Smooth muscle cell (in vitro differentiated cells): ENCODE measurements around the gene LAT. TPM values are rescaled to one million over a fixed set of nuclear protein-coding genes. Genes with fewer than 3 reads are reported as not detected.
"Not testable (repeated sequence)": the region's sequence is repeated elsewhere in the genome, so short reads cannot be mapped to it uniquely, and the experiment has no call there.

Source experiments
- DNase-seq: peaks from one replicate; lab custom pipeline; 2025; ENCODE audit not compliant: unreplicated experiment; lab: John Stamatoyannopoulos, UW
- H2AFZ ChIP-seq: fragments of 200-600 bp; sonication (generic); 2 replicates; pipeline ENCODE4 v1.6.0; 2016; ENCODE audit warnings: antibody characterized with exemption, low read depth, mild to moderate bottlenecking
- H3F3A ChIP-seq: fragments of 200-600 bp; sonication (generic); 2 replicates; pipeline ENCODE4 v1.6.0; 2017; ENCODE audit warnings: antibody characterized with exemption, low read depth
- H3K27ac ChIP-seq: fragments of 200-600 bp; sonication (generic); 2 replicates; pipeline ENCODE4 v1.5.1; 2016; ENCODE audit warnings: low read depth, mild to moderate bottlenecking
- H3K27me3 ChIP-seq: fragments of 200-600 bp; sonication (generic); 2 replicates; pipeline ENCODE4 v1.6.1; 2016; ENCODE audit warnings: low read depth, mild to moderate bottlenecking
- H3K36me3 ChIP-seq: fragments of 200-600 bp; sonication (generic); 2 replicates; pipeline ENCODE4 v1.5.1; 2016; ENCODE audit warnings: low read depth
- H3K4me1 ChIP-seq: fragments of 200-600 bp; sonication (generic); 2 replicates; pipeline ENCODE4 v1.5.1; 2016; ENCODE audit warnings: low read depth
- H3K4me2 ChIP-seq: fragments of 200-600 bp; sonication (generic); 2 replicates; pipeline ENCODE4 v1.6.0; 2016; ENCODE audit warnings: mild to moderate bottlenecking
- H3K4me3 ChIP-seq: fragments of 200-600 bp; sonication (generic); 2 replicates; pipeline ENCODE4 v1.5.1; 2016; ENCODE audit warnings: mild to moderate bottlenecking
- H3K79me2 ChIP-seq: fragments of 200-600 bp; sonication (generic); 2 replicates; pipeline ENCODE4 v1.6.0; 2016; ENCODE audit warnings: low read depth, mild to moderate bottlenecking
- H3K9ac ChIP-seq: fragments of 200-600 bp; sonication (generic); 2 replicates; pipeline ENCODE4 v1.6.0; 2016; ENCODE audit warnings: low read depth
- H3K9me3 ChIP-seq: fragments of 200-600 bp; sonication (generic); replicated peaks from 2 replicates; pipeline ENCODE4 v1.5.1; 2016; ENCODE audit warnings: low read depth
- H4K20me1 ChIP-seq: fragments of 200-600 bp; sonication (generic); 2 replicates; pipeline ENCODE4 v1.6.0; 2016; ENCODE audit warnings: low read depth
- CTCF ChIP-seq: fragments of 200-600 bp; sonication (generic); IDR thresholded peaks from 2 replicates; pipeline ENCODE4 v1.5.1; 2017; ENCODE audit warnings: borderline replicate concordance, mild to moderate bottlenecking, antibody characterized with exemption; ENCODE audit not compliant: insufficient read depth, poor library complexity, severe bottlenecking
- WGBS: methylation state at CpG from one replicate; pipeline ENCODE4 v1.1.7; 2016; ENCODE audit warnings: low lambda C conversion rate; 5-methylcytosine and 5-hydroxymethylcytosine counted together
- polyA plus RNA-seq: library from polyadenylated mRNA; unstranded; fragments of >200 nt; fragmentation: Nextera tagmentation; extraction: Ambion mirVana; gene quantifications from 2 replicates; pipeline ENCODE4 v1.2.1, GENCODE V29; 2016
- total RNA-seq: library from RNA; depleted of rRNA; stranded (reverse); fragments of >200 nt; gene quantifications from 2 replicates; pipeline ENCODE4 v1.2.3, GENCODE V29; 2014

Gene LAT
- total and polyA plus RNA-seq, 2 experiments from 2014 or later = 3.5 to 8.2 TPM

- no peak overlapping the region for H3K9ac ChIP-seq
- 88% methylated on average over 4 of the region's 4 CpGs for WGBS
- H3K4me3 ChIP-seq = no peak overlapping the region
- H3K27me3 ChIP-seq = no peaks in the 10 kb centered on the region
- H3F3A ChIP-seq = no peaks in the 10 kb centered on the region
- no peaks in the 10 kb centered on the region for H3K36me3 ChIP-seq
- no peak overlapping the region for H2AFZ ChIP-seq
- no peaks in the 10 kb centered on the region for H3K79me2 ChIP-seq
- no peak overlapping the region for H3K4me2 ChIP-seq
- TF ChIP-seq CTCF = no peak
- no peak overlapping the region for H3K27ac ChIP-seq
- no peak for DNase-seq
- no peaks in the 10 kb centered on the region for H3K9me3 ChIP-seq
- H4K20me1 ChIP-seq = no peaks in the 10 kb centered on the region
- H3K4me1 ChIP-seq = no peaks in the 10 kb centered on the region
Measured at GRCh38 chr16:28999577-28999976, 14.7 kb downstream of the LAT start.

DNA sequence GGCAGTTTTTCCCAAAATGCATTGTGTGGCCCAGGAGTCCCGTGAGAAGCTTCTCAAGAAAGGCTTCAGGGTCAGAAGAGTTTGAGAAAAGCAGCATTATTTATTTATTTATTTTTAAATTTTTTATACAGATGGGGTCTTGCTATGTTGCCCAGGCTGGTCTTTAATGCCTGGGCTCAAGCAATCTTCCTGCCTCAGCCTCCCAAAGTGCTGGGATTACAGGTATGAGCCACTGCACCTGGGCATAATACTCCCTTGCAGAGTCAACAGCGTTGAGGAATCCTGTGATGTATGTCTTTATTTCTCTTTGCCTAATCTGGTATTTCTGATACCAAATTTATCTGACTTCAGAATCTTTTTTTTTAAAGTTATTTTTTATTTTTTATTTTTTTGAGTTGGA, 15.2 kb downstream of the LAT start:
- H3K36me3 ChIP-seq = no peaks in the 10 kb centered on the region
- H3K4me2 ChIP-seq = no peak overlapping the region
- no peak overlapping the region for H3K9ac ChIP-seq
- H3K79me2 ChIP-seq = no peaks in the 10 kb centered on the region
- H3K27me3 ChIP-seq = no peaks in the 10 kb centered on the region
- H4K20me1 ChIP-seq = no peaks in the 10 kb centered on the region
- H3K9me3 ChIP-seq = no peaks in the 10 kb centered on the region
- no peaks in the 10 kb centered on the region for H3K4me1 ChIP-seq
- H3F3A ChIP-seq = no peaks in the 10 kb centered on the region
- no peak overlapping the region for H3K27ac ChIP-seq
- H3K4me3 ChIP-seq = no peak overlapping the region
- no peak for TF ChIP-seq CTCF
- H2AFZ ChIP-seq = no peak overlapping the region
- 87% methylated on average over 2 of the region's 2 CpGs for WGBS
- no peak for DNase-seq

GRCh38 chr16:29004496-29005139, 19.8 kb downstream of the LAT start:
- H3K27me3 ChIP-seq, H3K9me3 ChIP-seq, H3F3A ChIP-seq, H3K36me3 ChIP-seq, H4K20me1 ChIP-seq, H3K4me3 ChIP-seq, H3K4me2 ChIP-seq, H3K79me2 ChIP-seq, DNase-seq, H2AFZ ChIP-seq, H3K27ac ChIP-seq, H3K9ac ChIP-seq, H3K4me1 ChIP-seq: not testable (repeated sequence)
- 68% methylated on average over 9 of the region's 9 CpGs for WGBS

DNA sequence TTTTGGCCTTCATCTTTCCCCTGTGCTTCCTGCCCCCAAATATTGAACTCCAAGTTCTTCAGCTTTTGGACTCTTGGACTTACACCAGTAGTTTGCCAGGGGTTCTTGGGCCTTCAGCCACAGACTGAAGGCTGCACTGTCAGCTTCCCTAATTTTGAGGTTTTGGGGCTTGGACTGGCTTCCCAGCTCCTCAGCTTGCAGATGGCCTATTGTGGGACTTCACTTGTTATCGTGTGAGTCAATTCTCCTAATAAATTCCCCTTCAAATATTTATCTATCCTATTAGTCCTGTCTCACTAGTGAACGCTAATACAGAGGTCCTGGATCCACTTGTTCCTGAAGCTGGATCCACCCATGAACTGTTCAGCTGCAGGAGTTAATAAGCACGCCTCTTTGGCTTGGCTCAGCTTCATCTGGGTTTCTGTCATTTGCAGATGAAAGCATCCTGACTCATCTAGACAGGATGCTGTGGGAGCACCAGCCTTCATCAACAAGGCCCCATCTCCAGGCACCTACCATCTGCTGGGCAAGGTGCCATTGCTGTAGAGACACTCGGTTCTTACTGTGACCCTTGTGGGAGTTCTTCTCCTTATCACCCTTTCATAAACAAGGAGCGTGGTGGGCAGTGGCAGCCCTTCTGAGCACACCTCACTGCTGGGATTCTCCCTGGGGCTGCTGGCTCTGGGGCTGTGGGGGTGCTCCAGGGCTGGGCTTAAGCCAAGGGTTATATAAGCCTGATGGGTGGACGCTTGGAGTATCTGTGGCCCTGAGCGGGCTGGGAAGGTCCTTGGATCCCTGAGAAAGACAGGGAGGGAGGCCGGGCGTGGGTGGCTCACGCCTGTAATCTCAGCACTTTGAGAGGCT, 23.1 kb downstream of the LAT start:
- Histone ChIP-seq H3K4me1 (no peaks in the 10 kb centered on the region), H3K36me3 (no peaks in the 10 kb centered on the region), H3K9ac (no peak overlapping the region), H3K4me3 (no peak overlapping the region), H3K79me2 (no peaks in the 10 kb centered on the region), H3K4me2 (no peak overlapping the region), H3K27ac (no peak overlapping the region), H3K27me3 (no peaks in the 10 kb centered on the region), H3F3A (no peaks in the 10 kb centered on the region), H4K20me1 (no peaks in the 10 kb centered on the region), H3K9me3 (no peaks in the 10 kb centered on the region), H2AFZ (no peak overlapping the region)
- DNase-seq = no peak
- 79% methylated on average over 10 of the region's 10 CpGs for WGBS
- TF ChIP-seq CTCF = no peak
